HepG2 (cell line): ENCODE measurements around the gene CREG2. TPM values are rescaled to one million over a fixed set of nuclear protein-coding genes. Genes with fewer than 3 reads are reported as not detected.

Source experiments
- CCDC6 ChIP-seq: sonication (generic); formaldehyde crosslinking; IDR thresholded peaks from 2 replicates; pipeline ENCODE4 v1.8.1; 2022; ENCODE audit warnings: mild to moderate bottlenecking, missing genetic modification reagents, moderate library complexity
- CEBPG ChIP-seq: IDR thresholded peaks from 2 replicates; pipeline ENCODE4 v1.6.1; 2016
- DNMT1 ChIP-seq: sonication (generic); formaldehyde crosslinking; IDR thresholded peaks from 2 replicates; pipeline ENCODE4 v1.5.1; 2020; ENCODE audit warnings: mild to moderate bottlenecking, missing genetic modification reagents
- FOSL2 ChIP-seq: sonication (generic); formaldehyde crosslinking; IDR thresholded peaks from 2 replicates; pipeline ENCODE4 v1.4.0; 2020; ENCODE audit warnings: missing genetic modification reagents
- KDM1A ChIP-seq: IDR thresholded peaks from 2 replicates; pipeline ENCODE4 v1.6.1; 2016; ENCODE audit warnings: missing compliant biosample characterization
- KMT2B ChIP-seq: IDR thresholded peaks from 2 replicates; pipeline ENCODE4 v1.6.1; 2016; ENCODE audit warnings: missing genetic modification reagents, missing compliant biosample characterization
- MAFK ChIP-seq, 2 experiments: IDR thresholded peaks in 1 of 2; conservative IDR thresholded peaks in 1 of 2; 2 replicates each; pipeline ENCODE4 v1.6.1; 2011; ENCODE audit warnings: improper control_type of control experiment in 2 of 2, low read length in 2 of 2
- MAZ ChIP-seq, 2 experiments: sonication (generic) in 1 of 2; formaldehyde crosslinking in 1 of 2; IDR thresholded peaks; 2 replicates each; pipeline versions ENCODE4 v1.5.0 to v1.6.1; 2012 to 2020; ENCODE audit warnings: low read depth in 2 of 2, mild to moderate bottlenecking in 2 of 2, borderline replicate concordance in 1 of 2, improper control_type of control experiment in 1 of 2, low read length in 1 of 2, missing genetic modification reagents in 1 of 2, moderate library complexity in 1 of 2
- POLR2A ChIP-seq, 2 experiments: IDR thresholded peaks; 2 replicates each; pipeline ENCODE4 v1.6.1; 2011; ENCODE audit warnings: low read depth in 2 of 2, low read length in 2 of 2, mild to moderate bottlenecking in 1 of 2, moderate library complexity in 1 of 2; ENCODE audit not compliant: insufficient read depth in 1 of 2
- RAD21 ChIP-seq: fragments of 450-650 bp; formaldehyde crosslinking; IDR thresholded peaks from 2 replicates; pipeline ENCODE4 v1.5.0; 2020; ENCODE audit warnings: mild to moderate bottlenecking
- SALL1 ChIP-seq: sonication (generic); formaldehyde crosslinking; IDR thresholded peaks from 2 replicates; pipeline ENCODE4 v1.8.0; 2022; ENCODE audit warnings: mild to moderate bottlenecking, missing genetic modification reagents
- TCF12 ChIP-seq, 2 experiments: fragments of 450-650 bp in 1 of 2; sonication (generic) in 1 of 2; formaldehyde crosslinking in 1 of 2; IDR thresholded peaks; 2 replicates each; pipeline versions ENCODE4 v1.6.1 to v1.8.0; 2017 to 2022; ENCODE audit warnings: antibody characterized with exemption in 1 of 2, mild to moderate bottlenecking in 1 of 2, missing genetic modification reagents in 1 of 2, moderate library complexity in 1 of 2
- U2AF1 ChIP-seq: fragments of 200-400 bp; formaldehyde crosslinking; optimal IDR thresholded peaks from 2 replicates; pipeline ENCODE3; 2017; ENCODE audit warnings: mild to moderate bottlenecking, low read depth, low read length
- ZIK1 ChIP-seq: sonication (generic); formaldehyde crosslinking; IDR thresholded peaks from 2 replicates; pipeline ENCODE4 v1.5.0; 2020; ENCODE audit warnings: mild to moderate bottlenecking, low read depth, missing genetic modification reagents, borderline replicate concordance
- ZMYM4 ChIP-seq: sonication (generic); formaldehyde crosslinking; IDR thresholded peaks from 2 replicates; pipeline ENCODE4 v1.8.1; 2023; ENCODE audit warnings: mild to moderate bottlenecking, missing genetic modification reagents
- ZNF318 ChIP-seq: sonication (generic); formaldehyde crosslinking; IDR thresholded peaks from 2 replicates; pipeline ENCODE4 v1.4.0; 2020; ENCODE audit warnings: mild to moderate bottlenecking, missing genetic modification reagents
- ZNF441 ChIP-seq: sonication (generic); formaldehyde crosslinking; IDR thresholded peaks from 2 replicates; pipeline ENCODE4 v1.7.0; 2021; ENCODE audit warnings: missing genetic modification reagents, borderline replicate concordance
- ZNF501 ChIP-seq: sonication (generic); formaldehyde crosslinking; IDR thresholded peaks from 2 replicates; pipeline ENCODE4 v1.5.1; 2020; ENCODE audit warnings: mild to moderate bottlenecking, moderate library complexity, missing genetic modification reagents
- ZNF543 ChIP-seq: sonication (generic); formaldehyde crosslinking; IDR thresholded peaks from 2 replicates; pipeline ENCODE4 v1.4.0; 2020; ENCODE audit warnings: mild to moderate bottlenecking, missing genetic modification reagents
- ZNF850 ChIP-seq: sonication (generic); formaldehyde crosslinking; conservative IDR thresholded peaks from 2 replicates; pipeline ENCODE4 v1.9.0; 2021; ENCODE audit warnings: mild to moderate bottlenecking, missing genetic modification reagents
- ZNF879 ChIP-seq: sonication (generic); formaldehyde crosslinking; IDR thresholded peaks from 2 replicates; pipeline ENCODE4 v1.8.1; 2023; ENCODE audit warnings: missing genetic modification reagents
- polyA plus RNA-seq, 8 experiments: library from polyadenylated mRNA; depleted of rRNA in 3 of 8; stranded (reverse) in 7 of 8; unstranded in 1 of 8; fragments of >200 nt; fragmentation: Illumina TruSeq in 4 of 8; extraction: Trizol in 4 of 8; gene quantifications; 2 replicates each; pipeline versions ENCODE4 v1.2.1 to v1.2.3, GENCODE V29; 2011 to 2016; ENCODE audit warnings: low read depth in 4 of 8, missing spikeins in 1 of 8, mixed read lengths in 1 of 8; ENCODE audit not compliant: insufficient read depth in 1 of 8
- total RNA-seq, 5 experiments: library from RNA; depleted of rRNA; stranded (reverse); fragments of >200 nt; fragmentation: Illumina TruSeq; extraction: Trizol; gene quantifications; 2 replicates each; pipeline ENCODE4 v1.2.3, GENCODE V29; 2016; ENCODE audit warnings: low read depth in 1 of 5

The CREG2 gene
- total and polyA plus RNA-seq, 2 of the 13 experiments (the other 11 are each of a cell fraction or from before 2014, with no cell fraction given): 0.18 to 0.26 TPM

GRCh38 chr2:101332885-101333766 lies 54.2 kb downstream of the CREG2 start (continued):
- TF ChIP-seq ZNF318: no peak
- TF ChIP-seq SALL1 (CRISPR knock-in tag): peak; percentile 30; the same call in 1 of the 2 replicates
- TF ChIP-seq ZIK1 (CRISPR knock-in tag): no peak
- TF ChIP-seq MAZ (IDR thresholded peaks at IDR 0.05; ENCODE audit: borderline replicate concordance, low read depth, low read length): no peak
- no peak for TF ChIP-seq MAZ (CRISPR knock-in tag; IDR thresholded peaks at IDR 0.05; ENCODE audit: low read depth)
- TF ChIP-seq ZNF441 (CRISPR knock-in tag): no peak
- no peak for TF ChIP-seq ZNF543 (CRISPR knock-in tag)
- no peak for TF ChIP-seq U2AF1
- TF ChIP-seq POLR2A (IDR thresholded peaks at IDR 0.05; ENCODE audit: insufficient read depth in 1 of 2, low read depth in 2 of 2, low read length in 2 of 2): no peak
- TF ChIP-seq RAD21 (CRISPR knock-in tag): no peak
- no peak for TF ChIP-seq CCDC6 (CRISPR knock-in tag)
- TF ChIP-seq TCF12 (IDR thresholded peaks at IDR 0.05): no peak
- TF ChIP-seq TCF12 (CRISPR knock-in tag; IDR thresholded peaks at IDR 0.05): no peak
- no peak for TF ChIP-seq ZNF501
- TF ChIP-seq FOSL2 (CRISPR knock-in tag): no peak; the same call in 1 of the 2 replicates
- TF ChIP-seq DNMT1 (CRISPR knock-in tag): no peak
- TF ChIP-seq ZMYM4 (CRISPR knock-in tag): 0 out of 2 replicates have a peak, but pooled peaks have one; percentile 12
- TF ChIP-seq KMT2B: 0 out of 2 replicates have a peak, but pooled peaks have one; percentile 41
- no peak for TF ChIP-seq ZNF879 (CRISPR knock-in tag)
- TF ChIP-seq CEBPG (CRISPR knock-in tag): peak; percentile 84
- TF ChIP-seq KDM1A (CRISPR knock-in tag): peak; percentile 32
- peak in 1 of 2 experiments; percentile 11; a peak in 1 of 4 replicates for TF ChIP-seq MAFK (conservative IDR thresholded peaks at IDR 0.05 in 1 of 2, IDR thresholded peaks at IDR 0.05 in 1 of 2; ENCODE audit: low read length in 2 of 2)
- TF ChIP-seq ZNF850 (CRISPR knock-in tag): no peak
